GM12891 (cell line): ENCODE measurements around the gene PER2.

Experiments used
- PAX5 ChIP-seq: IDR thresholded peaks from 2 replicates; pipeline ENCODE4 v1.6.1; 2011; ENCODE audit warnings: low read length, moderate library complexity, mild to moderate bottlenecking; ENCODE audit not compliant: insufficient read depth, severe bottlenecking
- POLR2A ChIP-seq: IDR thresholded peaks from 2 replicates; pipeline ENCODE4 v1.6.1; 2011; ENCODE audit warnings: low read depth, low read length, control low read depth
- POLR2AphosphoS5 ChIP-seq: IDR thresholded peaks from 2 replicates; pipeline ENCODE4 v1.6.1; 2011; ENCODE audit warnings: low read depth, low read length, control low read depth
- POU2F2 ChIP-seq: IDR thresholded peaks from 2 replicates; pipeline ENCODE4 v1.6.1; 2011; ENCODE audit warnings: low read depth, mild to moderate bottlenecking, control low read depth, low read length, moderate library complexity
- SPI1 ChIP-seq: IDR thresholded peaks from 2 replicates; pipeline ENCODE4 v1.6.1; 2011; ENCODE audit warnings: low read depth, low read length, control low read depth
- TAF1 ChIP-seq: IDR thresholded peaks from 2 replicates; pipeline ENCODE4 v1.6.1; 2011; ENCODE audit warnings: low read depth, low read length, control low read depth

GRCh38 chr2:238291550-238292281, 3.3 kb upstream of the PER2 start:
- no peak for TF ChIP-seq POLR2AphosphoS5
- TF ChIP-seq POLR2A, result no peak
- no peak for TF ChIP-seq POU2F2
- TF ChIP-seq TAF1, result no peak
- TF ChIP-seq PAX5, result no peak
- TF ChIP-seq SPI1, result no peak
